NCI-H1436 treated with DMSO at 0.1 percent for 48 hours (cell line): Measurements from ENCODE around the gene CADM2.
A peak's percentile ranks its signal among the peaks of the same experiment; 100 is the strongest.

Experiments used
- DNase-seq: peaks from one replicate; lab custom pipeline; 2025; lab: John Stamatoyannopoulos, UW

The CADM2 gene

GRCh38 chr3:85189731-85190130 is 230.9 kb downstream of the CADM2 start:
- DNase-seq = no peak

- DNase-seq = no peak
These were observed 234.8 kb downstream of the CADM2 start for GRCh38 chr3:85193565-85193964.

- no peak for DNase-seq
These were observed 249.9 kb downstream of the CADM2 start for GRCh38 chr3:85208650-85209049.

GRCh38 chr3:85210540-85210939 is 251.8 kb downstream of the CADM2 start:
- DNase-seq = no peak

GRCh38 chr3:85228966-85229365 is 270.2 kb downstream of the CADM2 start:
- no peak for DNase-seq

- no peak for DNase-seq
These were observed 285.3 kb downstream of the CADM2 start for GRCh38 chr3:85244091-85244490.

- DNase-seq = no peak
These were observed 285.7 kb downstream of the CADM2 start for GRCh38 chr3:85244519-85244918.

GRCh38 chr3:85251766-85252165 is 293.0 kb downstream of the CADM2 start:
- peak; percentile 46 for DNase-seq

- no peak for DNase-seq
These were observed 293.9 kb downstream of the CADM2 start for GRCh38 chr3:85252686-85253085.

- no peak for DNase-seq
These were observed 295.9 kb downstream of the CADM2 start for GRCh38 chr3:85254738-85255137.

- no peak for DNase-seq
These were observed 297.2 kb downstream of the CADM2 start for GRCh38 chr3:85255949-85256348.

- DNase-seq = no peak
These were observed 299.5 kb downstream of the CADM2 start for GRCh38 chr3:85258326-85258725.

- no peak for DNase-seq
These were observed 300.0 kb downstream of the CADM2 start for GRCh38 chr3:85258819-85259218.

- no peak for DNase-seq
These were observed 301.0 kb downstream of the CADM2 start for GRCh38 chr3:85259748-85260147.

GRCh38 chr3:85264381-85264780 is 305.6 kb downstream of the CADM2 start:
- DNase-seq = no peak

- no peak for DNase-seq
These were observed 311.7 kb downstream of the CADM2 start for GRCh38 chr3:85270488-85270887.

- no peak for DNase-seq
These were observed 313.1 kb downstream of the CADM2 start for GRCh38 chr3:85271911-85272310.

GRCh38 chr3:85288257-85288656 is 329.5 kb downstream of the CADM2 start:
- no peak for DNase-seq

- DNase-seq = no peak
These were observed 338.5 kb downstream of the CADM2 start for GRCh38 chr3:85297291-85297690.

- no peak for DNase-seq
These were observed 339.2 kb downstream of the CADM2 start for GRCh38 chr3:85298032-85298431.

GRCh38 chr3:85303156-85303555 is 344.4 kb downstream of the CADM2 start:
- DNase-seq = no peak

GRCh38 chr3:85304360-85304964 is 345.7 kb downstream of the CADM2 start:
- DNase-seq = no peak

GRCh38 chr3:85312331-85312730 is 353.5 kb downstream of the CADM2 start:
- no peak for DNase-seq

- no peak for DNase-seq
These were observed 354.6 kb downstream of the CADM2 start for GRCh38 chr3:85313380-85313779.

GRCh38 chr3:85316252-85316651 is 357.5 kb downstream of the CADM2 start:
- no peak for DNase-seq
